SH-SY5Y (cell line): ENCODE measurements around the gene CPED1.

Experiments used
- GATA2 ChIP-seq: IDR thresholded peaks from 2 replicates; pipeline ENCODE4 v1.6.1; 2011; ENCODE audit warnings: mild to moderate bottlenecking, low read depth, low read length
- GATA3 ChIP-seq: IDR thresholded peaks from 2 replicates; pipeline ENCODE4 v1.6.1; 2011; ENCODE audit warnings: low read depth, mild to moderate bottlenecking, low read length, moderate library complexity

CPED1 gene

DNA sequence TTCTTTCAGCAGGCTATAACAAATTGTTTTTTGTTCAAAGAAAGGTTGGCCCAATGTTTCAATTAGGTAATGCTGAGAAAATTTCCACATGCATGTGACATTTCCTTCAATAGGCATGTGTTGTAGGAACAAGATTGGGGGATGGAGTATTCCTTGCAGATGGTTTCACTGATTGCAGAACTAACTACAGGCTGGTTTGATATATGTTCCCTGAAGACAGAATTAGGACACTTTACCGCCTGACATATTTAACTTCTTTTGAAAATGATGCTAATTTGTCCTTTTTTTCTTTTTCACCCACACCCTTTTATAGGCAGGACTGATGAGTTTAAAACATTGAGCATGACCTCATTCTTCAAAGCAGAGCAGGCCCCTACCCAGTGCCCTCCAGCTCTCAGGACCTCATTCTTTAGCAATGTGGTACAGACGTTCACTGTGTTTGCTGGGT is 163.3 kb downstream of the CPED1 start:
- TF ChIP-seq GATA3 (no peak), GATA2 (no peak)

GRCh38 chr7:121153411-121153810 is 164.9 kb downstream of the CPED1 start:
- no peak for TF ChIP-seq GATA2

DNA sequence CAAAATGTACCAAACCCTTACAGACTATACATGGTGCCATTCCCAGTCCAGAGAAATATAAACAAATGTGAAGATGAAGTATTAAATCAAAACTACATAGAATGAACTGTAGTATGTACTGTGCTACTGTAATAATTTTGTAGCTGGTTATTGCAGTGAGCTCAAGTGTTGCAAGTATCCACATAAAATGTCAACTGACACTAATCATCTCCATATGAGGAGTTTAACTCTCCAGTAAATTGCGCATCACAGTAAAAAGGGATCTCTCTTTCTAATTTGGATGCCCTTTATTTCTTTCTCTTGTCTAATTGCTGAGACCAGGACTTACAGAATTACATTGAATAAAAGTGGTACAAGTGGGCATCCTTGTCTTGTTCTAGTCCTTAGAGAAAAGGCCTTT is 165.5 kb downstream of the CPED1 start:
- TF ChIP-seq GATA2, result no peak
- TF ChIP-seq GATA3, result no peak

DNA sequence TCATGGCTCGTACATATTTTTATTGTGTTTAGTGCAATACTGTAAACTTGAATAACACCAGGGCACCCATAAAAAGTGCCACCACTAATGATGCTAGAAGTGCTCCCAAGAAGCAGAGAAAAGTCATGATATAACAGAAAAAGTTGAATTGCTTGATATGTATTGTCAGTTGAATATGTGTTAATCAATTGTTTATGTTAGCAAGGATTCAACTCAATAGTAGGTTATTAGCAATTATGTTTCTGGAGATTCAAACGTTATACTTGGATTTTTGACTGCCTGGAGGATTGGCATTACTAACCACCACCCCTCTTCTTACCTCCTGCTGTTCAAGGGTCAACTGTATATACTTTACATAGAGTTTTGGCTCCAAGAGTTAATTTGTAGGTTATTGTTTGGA is 168.3 kb downstream of the CPED1 start:
- TF ChIP-seq GATA3 (no peak), GATA2 (no peak)

- TF ChIP-seq GATA3 (no peak), GATA2 (no peak)
Measured at GRCh38 chr7:121157341-121157751, 168.8 kb downstream of the CPED1 start.

GRCh38 chr7:121157885-121158590 is 169.5 kb downstream of the CPED1 start:
- TF ChIP-seq GATA2 (no peak), GATA3 (no peak)

- TF ChIP-seq GATA3 (no peak), GATA2 (no peak)
Measured at GRCh38 chr7:121158665-121159064, 170.2 kb downstream of the CPED1 start.

GRCh38 chr7:121159553-121159952 is 171.0 kb downstream of the CPED1 start:
- no peak for TF ChIP-seq GATA3
- TF ChIP-seq GATA2, result no peak

DNA sequence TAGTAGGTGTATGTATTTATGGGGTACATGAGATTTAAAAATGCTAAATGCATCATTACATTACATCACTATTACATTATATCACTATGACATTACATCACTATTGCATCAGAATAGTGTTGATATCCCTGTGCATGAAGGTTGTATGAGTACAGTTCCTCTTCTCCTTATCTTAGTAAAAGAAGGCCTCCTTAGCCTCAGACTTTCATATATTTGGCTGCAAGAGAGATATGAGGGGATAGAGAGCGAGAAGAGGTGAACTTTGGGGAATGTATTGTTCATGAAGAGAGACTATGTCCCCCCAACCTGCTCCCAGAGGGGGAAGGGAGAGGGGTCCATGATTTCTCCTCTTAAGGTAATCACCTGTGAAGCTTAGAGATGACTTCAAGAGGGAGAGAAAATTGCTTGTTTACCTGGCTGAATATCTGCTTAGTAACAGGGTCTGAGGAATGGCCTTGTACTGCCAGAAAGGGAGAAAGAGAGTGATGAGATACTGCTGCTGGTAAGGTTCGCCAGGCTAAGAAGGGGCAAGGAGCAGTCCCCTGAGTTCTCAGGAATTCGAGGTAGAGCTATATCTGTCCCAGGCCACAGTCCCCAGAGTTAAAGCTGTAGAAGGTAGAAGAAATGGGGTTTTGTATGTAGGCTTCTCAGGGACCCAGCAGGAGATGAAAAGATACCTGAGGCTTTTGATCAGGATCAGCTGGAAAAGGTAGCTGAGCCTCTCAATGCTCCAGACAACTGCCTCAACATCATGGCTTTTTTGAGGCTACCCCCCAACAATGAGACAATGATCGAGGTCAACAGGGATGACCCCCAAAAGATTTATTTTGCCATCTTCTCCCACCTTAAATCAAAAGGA is 171.9 kb downstream of the CPED1 start:
- TF ChIP-seq GATA2 (no peak), GATA3 (no peak)

DNA sequence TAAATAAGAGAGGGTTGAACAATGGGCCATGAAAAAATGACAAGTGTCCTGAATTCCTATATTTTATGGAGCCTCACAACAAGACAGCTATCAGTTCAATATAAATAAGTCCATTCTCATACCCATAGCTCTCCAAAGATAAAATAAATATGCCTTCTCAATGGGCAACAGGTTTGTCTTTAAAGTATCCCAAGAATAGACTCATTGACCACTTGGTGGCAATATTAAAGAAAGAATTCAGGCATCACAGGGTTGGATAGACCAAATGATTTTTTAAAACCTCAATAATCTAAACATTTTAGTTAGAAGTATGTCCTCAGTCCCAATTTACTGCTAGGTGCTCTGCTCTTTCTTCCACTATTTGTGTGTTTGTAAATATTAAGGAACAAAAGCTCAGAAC is 175.2 kb downstream of the CPED1 start:
- TF ChIP-seq GATA2 (no peak), GATA3 (no peak)

DNA sequence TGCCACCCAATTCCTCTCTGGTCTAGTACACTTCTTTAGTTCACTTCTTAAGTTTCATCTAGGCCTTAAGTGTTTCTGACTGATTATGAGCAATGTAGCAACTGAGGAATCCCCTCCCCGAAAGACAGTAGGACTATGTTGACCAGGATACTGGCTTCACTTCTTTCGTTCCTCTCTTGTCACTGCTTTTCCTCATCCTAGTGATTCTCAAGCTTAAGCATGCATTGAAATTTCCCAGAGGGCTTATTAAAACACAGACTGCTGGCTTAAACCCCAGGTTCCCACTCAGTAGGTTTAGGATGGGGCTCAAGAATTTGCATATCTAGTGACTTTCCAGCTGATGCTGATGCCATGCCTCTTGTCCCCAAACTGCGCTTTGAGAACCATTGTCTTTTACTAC is 175.7 kb downstream of the CPED1 start:
- TF ChIP-seq GATA3 (no peak), GATA2 (no peak)

GRCh38 chr7:121166916-121167315 is 178.4 kb downstream of the CPED1 start:
- TF ChIP-seq GATA3, result no peak
- peak; percentile 14; the same call in 1 of the 2 replicates for TF ChIP-seq GATA2

DNA sequence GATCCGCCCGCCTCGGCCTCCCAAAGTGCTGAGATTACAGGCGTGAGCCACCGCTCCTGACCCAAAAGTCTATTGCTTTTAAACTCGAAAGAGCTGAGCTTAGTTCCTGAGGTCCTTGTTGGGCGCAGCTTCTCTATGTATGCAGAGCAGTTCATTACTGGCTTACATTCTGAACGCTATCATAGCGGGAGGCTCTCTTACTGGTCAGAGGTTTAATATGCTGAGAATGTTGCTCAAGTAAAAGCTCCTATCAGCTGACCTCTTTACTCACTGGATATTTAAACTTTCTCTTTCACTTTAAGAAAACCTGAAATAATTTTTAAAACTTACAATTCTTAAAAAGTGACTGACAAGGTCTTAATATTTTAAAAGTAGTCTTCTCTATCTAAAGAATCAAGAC is 179.5 kb downstream of the CPED1 start:
- no peak for TF ChIP-seq GATA2
- TF ChIP-seq GATA3, result no peak

DNA sequence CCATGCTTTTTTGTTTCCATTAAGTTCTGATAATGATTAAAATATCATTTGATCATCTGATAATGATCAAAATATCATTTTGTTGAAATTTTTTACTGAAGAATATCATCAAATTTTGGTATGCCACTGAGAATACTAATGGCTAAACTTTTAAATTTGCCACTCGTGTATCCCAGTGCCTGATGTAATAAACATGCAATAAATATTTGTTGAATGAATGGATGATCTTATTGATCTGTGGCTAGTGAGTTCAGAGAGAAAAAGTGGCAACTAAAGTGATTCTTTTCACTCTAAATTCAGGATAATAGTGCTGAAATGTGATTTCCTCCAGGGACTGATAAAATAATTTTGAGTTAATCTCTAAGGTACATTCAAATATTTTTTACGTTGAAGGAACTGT is 181.0 kb downstream of the CPED1 start:
- TF ChIP-seq GATA2 (no peak), GATA3 (no peak)

- TF ChIP-seq GATA2, result no peak
- TF ChIP-seq GATA3, result no peak
Measured at GRCh38 chr7:121172484-121172883, 184.0 kb downstream of the CPED1 start.
